HepG2 (cell line): Measurements from ENCODE around the gene BEAN1. TPM values are rescaled to one million over a fixed set of nuclear protein-coding genes. Genes with fewer than 3 reads are reported as not detected.

Experiments used
- ELF3 ChIP-seq: IDR thresholded peaks from 2 replicates; pipeline ENCODE4 v1.6.1; 2016; ENCODE audit warnings: missing genetic modification reagents, missing compliant biosample characterization
- GABPB1 ChIP-seq: IDR thresholded peaks from 2 replicates; pipeline ENCODE4 v1.6.1; 2016; ENCODE audit warnings: mild to moderate bottlenecking, missing genetic modification reagents, moderate library complexity, missing compliant biosample characterization
- KDM3A ChIP-seq: IDR thresholded peaks from 2 replicates; pipeline ENCODE4 v1.6.1; 2018; ENCODE audit warnings: low read depth, missing compliant biosample characterization
- PAWR ChIP-seq: sonication (generic); formaldehyde crosslinking; IDR thresholded peaks from 2 replicates; pipeline ENCODE4 v1.4.0; 2020; ENCODE audit warnings: missing genetic modification reagents, mild to moderate bottlenecking, borderline replicate concordance
- SMARCC2 ChIP-seq: fragments of 450-650 bp; IDR thresholded peaks from 2 replicates; pipeline ENCODE4 v1.6.1; 2017; ENCODE audit warnings: antibody characterized with exemption, mild to moderate bottlenecking
- polyA plus RNA-seq, 8 experiments: library from polyadenylated mRNA; depleted of rRNA in 3 of 8; stranded (reverse) in 7 of 8; unstranded in 1 of 8; fragments of >200 nt; fragmentation: Illumina TruSeq in 4 of 8; extraction: Trizol in 4 of 8; gene quantifications; 2 replicates each; pipeline versions ENCODE4 v1.2.1 to v1.2.3, GENCODE V29; 2011 to 2016; ENCODE audit warnings: low read depth in 4 of 8, missing spikeins in 1 of 8, mixed read lengths in 1 of 8; ENCODE audit not compliant: insufficient read depth in 1 of 8
- total RNA-seq, 5 experiments: library from RNA; depleted of rRNA; stranded (reverse); fragments of >200 nt; fragmentation: Illumina TruSeq; extraction: Trizol; gene quantifications; 2 replicates each; pipeline ENCODE4 v1.2.3, GENCODE V29; 2016; ENCODE audit warnings: low read depth in 1 of 5
- TF ChIP-seq, protein P1 (sequence below): sonication (generic); formaldehyde crosslinking; IDR thresholded peaks from one replicate; pipeline ENCODE4 v1.5.1; 2020; ENCODE audit warnings: mild to moderate bottlenecking, missing genetic modification reagents; ENCODE audit errors: not compliant biosample characterization
- TF ChIP-seq, protein P2 (sequence below): sonication (generic); formaldehyde crosslinking; IDR thresholded peaks from 2 replicates; pipeline ENCODE4 v1.8.0; 2022; ENCODE audit warnings: missing genetic modification reagents, low read depth, mild to moderate bottlenecking, borderline replicate concordance
- TF ChIP-seq, protein P3 (sequence below): sonication (generic); formaldehyde crosslinking; IDR thresholded peaks from 2 replicates; pipeline ENCODE4 v1.9.0; 2021; ENCODE audit warnings: missing genetic modification reagents, borderline replicate concordance
- TF ChIP-seq, protein P4 (sequence below): sonication (generic); formaldehyde crosslinking; IDR thresholded peaks from 2 replicates; pipeline ENCODE4 v1.5.1; 2020; ENCODE audit warnings: missing genetic modification reagents, mild to moderate bottlenecking, borderline replicate concordance
- TF ChIP-seq, protein P5 (sequence below): sonication (generic); formaldehyde crosslinking; IDR thresholded peaks from 2 replicates; pipeline ENCODE4 v1.5.0; 2020; ENCODE audit warnings: mild to moderate bottlenecking, missing genetic modification reagents

The BEAN1 gene
- total and polyA plus RNA-seq, 2 of the 13 experiments (the other 11 are each of a cell fraction or from before 2014, with no cell fraction given) = 0.53 to 1.4 TPM

DNA sequence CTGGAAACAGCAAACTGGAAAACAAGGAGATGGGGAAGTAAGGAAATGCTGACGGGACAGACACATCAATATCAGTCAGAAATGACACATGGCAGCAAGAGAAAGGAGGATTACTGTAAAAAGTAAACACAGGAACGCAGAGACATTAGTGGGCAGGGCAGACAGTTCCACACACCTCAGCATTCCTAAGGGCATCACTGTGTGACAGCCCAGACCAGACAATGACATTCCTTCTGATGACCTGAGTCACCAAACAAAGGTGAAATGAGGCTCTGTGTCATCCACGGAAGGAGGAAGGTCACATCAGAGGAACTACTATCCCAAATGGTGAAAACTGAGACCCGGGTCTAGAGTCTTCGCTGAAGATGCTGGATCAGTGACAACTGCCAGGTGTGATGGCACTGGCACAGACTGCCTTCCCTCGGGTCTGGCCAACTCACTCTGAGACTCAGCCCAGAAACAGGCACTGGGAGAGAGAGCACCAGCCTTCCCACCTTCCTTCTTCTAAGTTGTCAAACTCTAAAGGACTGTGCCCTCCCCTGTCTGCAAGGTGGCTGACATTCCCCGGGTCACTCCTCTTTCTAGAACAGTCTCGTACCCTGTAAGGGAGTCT, 86.1 kb downstream of the BEAN1 start (continued):
- TF ChIP-seq, protein P1, sequence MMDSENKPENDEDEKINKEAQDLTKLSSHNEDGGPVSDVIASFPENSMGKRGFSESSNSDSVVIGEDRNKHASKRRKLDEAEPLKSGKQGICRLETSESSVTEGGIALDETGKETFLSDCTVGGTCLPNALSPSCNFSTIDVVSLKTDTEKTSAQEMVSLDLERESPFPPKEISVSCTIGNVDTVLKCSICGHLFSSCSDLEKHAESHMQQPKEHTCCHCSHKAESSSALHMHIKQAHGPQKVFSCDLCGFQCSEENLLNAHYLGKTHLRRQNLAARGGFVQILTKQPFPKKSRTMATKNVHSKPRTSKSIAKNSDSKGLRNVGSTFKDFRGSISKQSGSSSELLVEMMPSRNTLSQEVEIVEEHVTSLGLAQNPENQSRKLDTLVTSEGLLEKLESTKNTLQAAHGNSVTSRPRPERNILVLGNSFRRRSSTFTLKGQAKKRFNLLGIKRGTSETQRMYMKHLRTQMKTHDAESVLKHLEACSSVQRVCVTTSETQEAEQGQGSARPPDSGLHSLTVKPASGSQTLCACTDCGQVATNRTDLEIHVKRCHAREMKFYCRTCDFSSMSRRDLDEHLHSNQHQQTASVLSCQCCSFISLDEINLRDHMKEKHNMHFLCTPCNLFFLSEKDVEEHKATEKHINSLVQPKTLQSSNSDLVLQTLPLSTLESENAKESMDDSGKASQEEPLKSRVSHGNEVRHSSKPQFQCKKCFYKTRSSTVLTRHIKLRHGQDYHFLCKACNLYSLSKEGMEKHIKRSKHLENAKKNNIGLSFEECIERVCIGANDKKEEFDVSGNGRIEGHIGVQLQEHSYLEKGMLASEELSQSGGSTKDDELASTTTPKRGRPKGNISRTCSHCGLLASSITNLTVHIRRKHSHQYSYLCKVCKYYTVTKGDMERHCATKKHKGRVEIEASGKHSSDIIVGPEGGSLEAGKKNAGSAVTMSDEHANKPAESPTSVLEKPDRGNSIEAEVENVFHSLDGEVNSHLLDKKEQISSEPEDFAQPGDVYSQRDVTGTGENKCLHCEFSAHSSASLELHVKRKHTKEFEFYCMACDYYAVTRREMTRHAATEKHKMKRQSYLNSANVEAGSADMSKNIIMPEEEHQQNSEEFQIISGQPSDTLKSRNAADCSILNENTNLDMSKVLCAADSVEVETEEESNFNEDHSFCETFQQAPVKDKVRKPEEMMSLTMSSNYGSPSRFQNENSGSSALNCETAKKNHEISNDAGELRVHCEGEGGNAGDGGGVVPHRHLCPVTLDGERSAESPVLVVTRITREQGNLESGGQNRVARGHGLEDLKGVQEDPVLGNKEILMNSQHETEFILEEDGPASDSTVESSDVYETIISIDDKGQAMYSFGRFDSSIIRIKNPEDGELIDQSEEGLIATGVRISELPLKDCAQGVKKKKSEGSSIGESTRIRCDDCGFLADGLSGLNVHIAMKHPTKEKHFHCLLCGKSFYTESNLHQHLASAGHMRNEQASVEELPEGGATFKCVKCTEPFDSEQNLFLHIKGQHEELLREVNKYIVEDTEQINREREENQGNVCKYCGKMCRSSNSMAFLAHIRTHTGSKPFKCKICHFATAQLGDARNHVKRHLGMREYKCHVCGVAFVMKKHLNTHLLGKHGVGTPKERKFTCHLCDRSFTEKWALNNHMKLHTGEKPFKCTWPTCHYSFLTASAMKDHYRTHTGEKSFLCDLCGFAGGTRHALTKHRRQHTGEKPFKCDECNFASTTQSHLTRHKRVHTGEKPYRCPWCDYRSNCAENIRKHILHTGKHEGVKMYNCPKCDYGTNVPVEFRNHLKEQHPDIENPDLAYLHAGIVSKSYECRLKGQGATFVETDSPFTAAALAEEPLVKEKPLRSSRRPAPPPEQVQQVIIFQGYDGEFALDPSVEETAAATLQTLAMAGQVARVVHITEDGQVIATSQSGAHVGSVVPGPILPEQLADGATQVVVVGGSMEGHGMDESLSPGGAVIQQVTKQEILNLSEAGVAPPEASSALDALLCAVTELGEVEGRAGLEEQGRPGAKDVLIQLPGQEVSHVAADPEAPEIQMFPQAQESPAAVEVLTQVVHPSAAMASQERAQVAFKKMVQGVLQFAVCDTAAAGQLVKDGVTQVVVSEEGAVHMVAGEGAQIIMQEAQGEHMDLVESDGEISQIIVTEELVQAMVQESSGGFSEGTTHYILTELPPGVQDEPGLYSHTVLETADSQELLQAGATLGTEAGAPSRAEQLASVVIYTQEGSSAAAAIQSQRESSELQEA = no peak
- TF ChIP-seq, protein P2, sequence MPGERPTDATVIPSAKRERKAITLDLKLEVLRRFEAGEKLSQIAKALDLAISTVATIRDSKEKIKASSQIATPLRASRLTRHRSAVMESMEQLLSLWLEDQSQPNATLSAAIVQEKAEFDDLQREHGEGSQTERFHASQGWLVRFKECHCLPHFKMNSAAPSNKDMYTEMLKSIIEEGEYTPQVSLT = no peak
- TF ChIP-seq KDM3A (CRISPR knock-in tag) = no peak
- TF ChIP-seq PAWR = no peak
- TF ChIP-seq, protein P3, sequence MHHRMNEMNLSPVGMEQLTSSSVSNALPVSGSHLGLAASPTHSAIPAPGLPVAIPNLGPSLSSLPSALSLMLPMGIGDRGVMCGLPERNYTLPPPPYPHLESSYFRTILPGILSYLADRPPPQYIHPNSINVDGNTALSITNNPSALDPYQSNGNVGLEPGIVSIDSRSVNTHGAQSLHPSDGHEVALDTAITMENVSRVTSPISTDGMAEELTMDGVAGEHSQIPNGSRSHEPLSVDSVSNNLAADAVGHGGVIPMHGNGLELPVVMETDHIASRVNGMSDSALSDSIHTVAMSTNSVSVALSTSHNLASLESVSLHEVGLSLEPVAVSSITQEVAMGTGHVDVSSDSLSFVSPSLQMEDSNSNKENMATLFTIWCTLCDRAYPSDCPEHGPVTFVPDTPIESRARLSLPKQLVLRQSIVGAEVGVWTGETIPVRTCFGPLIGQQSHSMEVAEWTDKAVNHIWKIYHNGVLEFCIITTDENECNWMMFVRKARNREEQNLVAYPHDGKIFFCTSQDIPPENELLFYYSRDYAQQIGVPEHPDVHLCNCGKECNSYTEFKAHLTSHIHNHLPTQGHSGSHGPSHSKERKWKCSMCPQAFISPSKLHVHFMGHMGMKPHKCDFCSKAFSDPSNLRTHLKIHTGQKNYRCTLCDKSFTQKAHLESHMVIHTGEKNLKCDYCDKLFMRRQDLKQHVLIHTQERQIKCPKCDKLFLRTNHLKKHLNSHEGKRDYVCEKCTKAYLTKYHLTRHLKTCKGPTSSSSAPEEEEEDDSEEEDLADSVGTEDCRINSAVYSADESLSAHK = no peak
- TF ChIP-seq, protein P4, sequence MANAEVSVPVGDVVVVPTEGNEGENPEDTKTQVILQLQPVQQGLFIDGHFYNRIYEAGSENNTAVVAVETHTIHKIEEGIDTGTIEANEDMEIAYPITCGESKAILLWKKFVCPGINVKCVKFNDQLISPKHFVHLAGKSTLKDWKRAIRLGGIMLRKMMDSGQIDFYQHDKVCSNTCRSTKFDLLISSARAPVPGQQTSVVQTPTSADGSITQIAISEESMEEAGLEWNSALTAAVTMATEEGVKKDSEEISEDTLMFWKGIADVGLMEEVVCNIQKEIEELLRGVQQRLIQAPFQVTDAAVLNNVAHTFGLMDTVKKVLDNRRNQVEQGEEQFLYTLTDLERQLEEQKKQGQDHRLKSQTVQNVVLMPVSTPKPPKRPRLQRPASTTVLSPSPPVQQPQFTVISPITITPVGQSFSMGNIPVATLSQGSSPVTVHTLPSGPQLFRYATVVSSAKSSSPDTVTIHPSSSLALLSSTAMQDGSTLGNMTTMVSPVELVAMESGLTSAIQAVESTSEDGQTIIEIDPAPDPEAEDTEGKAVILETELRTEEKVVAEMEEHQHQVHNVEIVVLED = no peak
- TF ChIP-seq, protein P5, sequence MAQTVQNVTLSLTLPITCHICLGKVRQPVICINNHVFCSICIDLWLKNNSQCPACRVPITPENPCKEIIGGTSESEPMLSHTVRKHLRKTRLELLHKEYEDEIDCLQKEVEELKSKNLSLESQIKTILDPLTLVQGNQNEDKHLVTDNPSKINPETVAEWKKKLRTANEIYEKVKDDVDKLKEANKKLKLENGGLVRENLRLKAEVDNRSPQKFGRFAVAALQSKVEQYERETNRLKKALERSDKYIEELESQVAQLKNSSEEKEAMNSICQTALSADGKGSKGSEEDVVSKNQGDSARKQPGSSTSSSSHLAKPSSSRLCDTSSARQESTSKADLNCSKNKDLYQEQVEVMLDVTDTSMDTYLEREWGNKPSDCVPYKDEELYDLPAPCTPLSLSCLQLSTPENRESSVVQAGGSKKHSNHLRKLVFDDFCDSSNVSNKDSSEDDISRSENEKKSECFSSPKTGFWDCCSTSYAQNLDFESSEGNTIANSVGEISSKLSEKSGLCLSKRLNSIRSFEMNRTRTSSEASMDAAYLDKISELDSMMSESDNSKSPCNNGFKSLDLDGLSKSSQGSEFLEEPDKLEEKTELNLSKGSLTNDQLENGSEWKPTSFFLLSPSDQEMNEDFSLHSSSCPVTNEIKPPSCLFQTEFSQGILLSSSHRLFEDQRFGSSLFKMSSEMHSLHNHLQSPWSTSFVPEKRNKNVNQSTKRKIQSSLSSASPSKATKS = no peak
- TF ChIP-seq SMARCC2 = no peak
- TF ChIP-seq GABPB1 (CRISPR knock-in tag) = no peak
- TF ChIP-seq ELF3 = peak; percentile 32; the same call in 1 of the 2 replicates
